GM12878 (cell line): ENCODE measurements around the gene NOS3. TPM values are rescaled to one million over a fixed set of nuclear protein-coding genes. Genes with fewer than 3 reads are reported as not detected.

Experiments used
- ATAC-seq: fragments of 200-7000 bp; cut with Tn5 transposase; 3 replicates; pipeline ENCODE4 v1.9.1; 2020; ENCODE audit warnings: mild to moderate bottlenecking, moderate library complexity
- BruUV-seq: library from RNA; stranded (reverse); fragments of 400-500 nt; replicated peaks from 2 replicates; lab custom pipeline; 2021; lab: Mats Ljungman, UMichigan
- CTCF ChIA-PET: fragments of 300-600 bp; sonication (Branson Sonifier 250); formaldehyde crosslinking; extraction: SDS; loops from one replicate; lab custom pipeline; 2021; ENCODE audit warnings: inconsistent platforms; lab: Yijun Ruan, JAX
- POLR2A ChIA-PET: fragments of 350-600 bp; formaldehyde crosslinking; extraction: SDS; loops from one replicate; lab custom pipeline; 2021; ENCODE audit warnings: inconsistent platforms; lab: Charles Lee
- RAD21 ChIA-PET: fragments of 300-600 bp; sonication (Branson Sonifier 250); formaldehyde crosslinking; loops from one replicate; lab custom pipeline; 2023; ENCODE audit warnings: antibody characterized with exemption; ENCODE audit not compliant: unreplicated experiment; lab: Charles Lee
- SMC1A ChIA-PET: fragments of 300-600 bp; sonication (Branson Sonifier 250); formaldehyde crosslinking; loops from one replicate; lab custom pipeline; 2023; ENCODE audit not compliant: unreplicated experiment, uncharacterized antibody; lab: Charles Lee
- DNase-seq: peaks from one replicate; pipeline ENCODE4 v3.0.0-alpha.2; 2011; ENCODE audit warnings: low read depth, low spot score
- FAIRE-seq: peaks from 3 replicates; lab custom pipeline; 2011; peaks lifted over from hg19 to GRCh38; lab: Jason Lieb, UNC
- H2AFZ ChIP-seq: 2 replicates; pipeline ENCODE4 v1.6.0; 2011; ENCODE audit warnings: low read depth, low read length, control low read depth; ENCODE audit not compliant: control insufficient read depth
- H3K27ac ChIP-seq: 2 replicates; pipeline ENCODE4 v1.5.1; 2011; ENCODE audit warnings: control low read depth; ENCODE audit not compliant: control insufficient read depth, insufficient read depth
- H3K27me3 ChIP-seq, 2 experiments: replicated peaks in 1 of 2; 2 replicates each; pipeline versions ENCODE4 v1.6.0 to v1.6.1; 2011; ENCODE audit warnings: low read length in 1 of 2; ENCODE audit not compliant: control insufficient read depth in 2 of 2, insufficient read depth in 2 of 2
- H3K36me3 ChIP-seq, 2 experiments: 2 replicates each; pipeline ENCODE4 v1.5.1; 2011; ENCODE audit warnings: low read length in 1 of 2; ENCODE audit not compliant: control insufficient read depth in 2 of 2, insufficient read depth in 2 of 2
- H3K4me1 ChIP-seq: 2 replicates; pipeline ENCODE4 v1.6.1; 2011; ENCODE audit warnings: mild to moderate bottlenecking, low read length, moderate library complexity, mixed read lengths; ENCODE audit not compliant: control insufficient read depth, insufficient read depth
- H3K4me2 ChIP-seq: 2 replicates; pipeline ENCODE4 v1.6.0; 2011; ENCODE audit warnings: control low read depth; ENCODE audit not compliant: control insufficient read depth, insufficient read depth
- H3K4me3 ChIP-seq: fragments of 200-600 bp; sonication (generic); 2 replicates; pipeline ENCODE4 v1.5.1; 2016
- H3K79me2 ChIP-seq: 2 replicates; pipeline ENCODE4 v1.6.0; 2011; ENCODE audit warnings: low read length; ENCODE audit not compliant: control insufficient read depth, insufficient read depth
- H3K9ac ChIP-seq: 2 replicates; pipeline ENCODE4 v1.8.0; 2011; ENCODE audit warnings: low read length, control low read depth, mixed read lengths; ENCODE audit not compliant: control insufficient read depth, insufficient read depth
- H3K9me3 ChIP-seq: replicated peaks from 3 replicates; pipeline ENCODE4 v1.5.1; 2011; ENCODE audit warnings: mild to moderate bottlenecking, low read length; ENCODE audit not compliant: control insufficient read depth, insufficient read depth
- H4K20me1 ChIP-seq: 2 replicates; pipeline ENCODE4 v1.6.0; 2011; ENCODE audit not compliant: control insufficient read depth, insufficient read depth
- CHD2 ChIP-seq: IDR thresholded peaks from 2 replicates; pipeline ENCODE4 v1.6.1; 2011; ENCODE audit warnings: low read depth, low read length, improper control_type of control experiment, borderline replicate concordance
- HDAC6 ChIP-seq: fragments of 200-600 bp; sonication (generic); IDR thresholded peaks from one replicate; pipeline ENCODE4 v1.8.0; 2017; ENCODE audit warnings: antibody characterized with exemption; ENCODE audit not compliant: unreplicated experiment
- IKZF2 ChIP-seq, 2 experiments: fragments of 450-650 bp; IDR thresholded peaks; 2 replicates each; pipeline ENCODE4 v1.6.1; 2017; ENCODE audit warnings: mild to moderate bottlenecking in 2 of 2, moderate library complexity in 2 of 2
- PML ChIP-seq: IDR thresholded peaks from 2 replicates; pipeline ENCODE4 v1.6.1; 2012; ENCODE audit warnings: low read length, inconsistent platforms
- RAD51 ChIP-seq: fragments of 450-650 bp; IDR thresholded peaks from 2 replicates; pipeline ENCODE4 v1.6.1; 2016; ENCODE audit warnings: moderate library complexity, mild to moderate bottlenecking, inconsistent platforms
- SPI1 ChIP-seq: IDR thresholded peaks from 2 replicates; pipeline ENCODE4 v1.6.1; 2011; ENCODE audit warnings: low read depth, mild to moderate bottlenecking, low read length, moderate library complexity, borderline replicate concordance; ENCODE audit not compliant: insufficient read depth
- STAT1 ChIP-seq: fragments of 450-650 bp; conservative IDR thresholded peaks from 2 replicates; pipeline ENCODE4 v1.6.1; 2014; ENCODE audit warnings: antibody characterized with exemption, mild to moderate bottlenecking
- TARDBP ChIP-seq: IDR thresholded peaks from 2 replicates; pipeline ENCODE4 v1.6.1; 2016; ENCODE audit warnings: borderline replicate concordance
- USF1 ChIP-seq: IDR thresholded peaks from 2 replicates; pipeline ENCODE4 v1.6.1; 2011; ENCODE audit warnings: borderline replicate concordance, low read depth, mild to moderate bottlenecking, moderate library complexity, mixed read lengths, low read length; ENCODE audit not compliant: insufficient read depth; ENCODE audit errors: extremely low read length
- USF2 ChIP-seq: IDR thresholded peaks from 2 replicates; pipeline ENCODE4 v1.6.1; 2011; ENCODE audit warnings: low read depth, low read length, improper control_type of control experiment, borderline replicate concordance
- YY1 ChIP-seq: IDR thresholded peaks from 2 replicates; pipeline ENCODE4 v1.6.1; 2011; ENCODE audit warnings: low read depth, mild to moderate bottlenecking, low read length
- ZNF24 ChIP-seq: fragments of 450-650 bp; IDR thresholded peaks from 2 replicates; pipeline ENCODE4 v1.6.1; 2017; ENCODE audit warnings: antibody characterized with exemption, mild to moderate bottlenecking
- ZNF384 ChIP-seq: IDR thresholded peaks from 2 replicates; pipeline ENCODE4 v1.6.1; 2012; ENCODE audit warnings: low read depth, mild to moderate bottlenecking, low read length, improper control_type of control experiment, borderline replicate concordance
- ZNF622 ChIP-seq: fragments of 450-650 bp; IDR thresholded peaks from 2 replicates; pipeline ENCODE4 v1.6.1; 2017; ENCODE audit warnings: mild to moderate bottlenecking, inconsistent platforms
- WGBS: methylation state at CpG from one replicate; pipeline ENCODE4 v1.1.6; 2016; ENCODE audit warnings: low lambda C conversion rate; ENCODE audit not compliant: insufficient replicate concordance, insufficient coverage; ENCODE audit errors: missing lambda C conversion rate; 5-methylcytosine and 5-hydroxymethylcytosine counted together
- in situ Hi-C: fragments of 300-500 bp; cut with MboI; formaldehyde crosslinking; loops from 9 replicates; pipeline ENCODE4 v1.14.3; 2018; ENCODE audit warnings: mixed read lengths
- intact Hi-C: fragments of 100-400 bp; cut with micrococcal nuclease; formaldehyde crosslinking; loops from one replicate; pipeline ENCODE4 v1.14.2; 2022; ENCODE audit not compliant: unreplicated experiment
- polyA plus RNA-seq, 11 experiments: library from polyadenylated mRNA; depleted of rRNA in 4 of 11; unstranded in 6 of 11; stranded (reverse) in 5 of 11; fragments of >200 nt; fragmentation: Nextera tagmentation in 4 of 11; fragmentation: Illumina TruSeq in 1 of 11; extraction: Ambion mirVana in 4 of 11; extraction: Trizol in 1 of 11; gene quantifications; 1 replicate in 1 of 11; 2 replicates in 10 of 11; pipeline versions ENCODE4 v1.2.1 to v1.2.3, GENCODE V29; 2011 to 2016; ENCODE audit warnings: inconsistent platforms in 2 of 11, missing spikeins in 2 of 11, low read depth in 1 of 11
- total RNA-seq, 4 experiments: library from RNA; depleted of rRNA in 3 of 4; stranded (reverse); fragments of >200 nt in 3 of 4; fragmentation: Illumina TruSeq in 1 of 4; extraction: Trizol in 1 of 4; gene quantifications; 2 replicates each; pipeline versions ENCODE4 v1.2.1 to v1.2.3, GENCODE V29; 2013 to 2021
- TF ChIP-seq, protein P1 (sequence below): IDR thresholded peaks from 2 replicates; pipeline ENCODE4 v1.6.1; 2011; ENCODE audit warnings: borderline replicate concordance, low read depth, mild to moderate bottlenecking, moderate library complexity, low read length; ENCODE audit not compliant: insufficient read depth, poor library complexity, severe bottlenecking

The NOS3 gene
- total and polyA plus RNA-seq, 10 of the 15 experiments (the other 5 are each of a cell fraction or from before 2014, with no cell fraction given) = 0.06 to 0.92 (median 0.30) TPM; not detected in 3

DNA sequence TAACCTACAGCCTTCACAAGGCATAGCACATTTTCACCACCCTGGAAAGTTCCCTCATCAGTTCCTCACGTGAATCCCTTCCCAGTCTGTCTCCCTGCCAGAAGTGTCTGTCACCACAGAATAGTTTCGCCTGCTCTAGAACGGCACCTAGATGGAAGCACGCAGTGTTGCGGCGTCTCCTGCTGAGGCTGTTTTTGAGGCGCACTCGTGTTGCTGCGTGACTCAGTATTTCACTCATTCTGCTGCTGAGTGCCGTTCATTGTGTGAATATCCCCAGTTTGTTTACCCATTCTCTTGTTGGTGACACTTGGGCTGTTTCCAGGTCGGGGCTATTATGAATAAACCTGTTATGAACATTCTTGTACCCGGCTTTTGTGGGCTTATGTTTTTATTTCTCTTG lies 12.8 kb downstream of the NOS3 start:
- Histone ChIP-seq H3K79me2 (no peaks in the 10 kb centered on the region), H3K27me3 (no peaks in the 10 kb centered on the region), H3K4me1 (no peaks in the 10 kb centered on the region), H3K36me3 (no peaks in the 10 kb centered on the region), H3K4me3 (no peak overlapping the region), H3K27ac (no peak overlapping the region), H3K9me3 (no peaks in the 10 kb centered on the region), H3K4me2 (no peak overlapping the region), H2AFZ (no peak overlapping the region), H3K9ac (no peak overlapping the region)
- POLR2A ChIA-PET = no interaction called here
- FAIRE-seq = no peak
- ATAC-seq = no peak
- SMC1A ChIA-PET = no interaction called here
- BruUV-seq = no TSS peak
- RAD21 ChIA-PET = no interaction called here
- intact Hi-C loops = no loop called here
- in situ Hi-C loops = no loop called here
- TF ChIP-seq SPI1 = no peak
- no peak for TF ChIP-seq ZNF622
- TF ChIP-seq YY1 = no peak
- TF ChIP-seq ZNF384 = no peak
- no peak for TF ChIP-seq USF2
- no peak for TF ChIP-seq TARDBP
- TF ChIP-seq, protein P1, sequence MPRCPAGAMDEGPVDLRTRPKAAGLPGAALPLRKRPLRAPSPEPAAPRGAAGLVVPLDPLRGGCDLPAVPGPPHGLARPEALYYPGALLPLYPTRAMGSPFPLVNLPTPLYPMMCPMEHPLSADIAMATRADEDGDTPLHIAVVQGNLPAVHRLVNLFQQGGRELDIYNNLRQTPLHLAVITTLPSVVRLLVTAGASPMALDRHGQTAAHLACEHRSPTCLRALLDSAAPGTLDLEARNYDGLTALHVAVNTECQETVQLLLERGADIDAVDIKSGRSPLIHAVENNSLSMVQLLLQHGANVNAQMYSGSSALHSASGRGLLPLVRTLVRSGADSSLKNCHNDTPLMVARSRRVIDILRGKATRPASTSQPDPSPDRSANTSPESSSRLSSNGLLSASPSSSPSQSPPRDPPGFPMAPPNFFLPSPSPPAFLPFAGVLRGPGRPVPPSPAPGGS = no peak
- no peak for TF ChIP-seq PML
- no peak for TF ChIP-seq STAT1
- no peak for TF ChIP-seq HDAC6
- TF ChIP-seq RAD51 = no peak
- no peak for TF ChIP-seq IKZF2 (IDR thresholded peaks at IDR 0.05)
- no peak for TF ChIP-seq CHD2
- no peak for TF ChIP-seq USF1
- no peak for TF ChIP-seq ZNF24
- TF ChIP-seq, all 136 proteins: peak for 0
- no peaks in the 10 kb centered on the region for H4K20me1 ChIP-seq
- no peak for DNase-seq
- CTCF ChIA-PET = interaction anchor here (1.5 kb wide), 1 partner anchor 9 kb away, joined by 4 read pairs; no protein-coding TSS in a partner anchor
- WGBS = 66% methylated on average over 12 of the region's 12 CpGs
